AG04450 (cell line): Measurements from ENCODE around the gene FBXL7. TPM values are rescaled to one million over a fixed set of nuclear protein-coding genes. Genes with fewer than 3 reads are reported as not detected.

ENCODE experiments used
- CTCF ChIA-PET: fragments of 300-600, 350-600 bp; formaldehyde crosslinking; extraction: SDS; loops from one replicate; lab custom pipeline; 2022; ENCODE audit warnings: antibody characterized with exemption, inconsistent platforms; lab: Charles Lee
- POLR2A ChIA-PET: fragments of 350-600 bp; formaldehyde crosslinking; extraction: SDS; loops from one replicate; lab custom pipeline; 2021; ENCODE audit warnings: antibody characterized with exemption, inconsistent platforms; lab: Yijun Ruan, JAX
- DNase-seq: peaks from one replicate; pipeline ENCODE4 v3.0.0-alpha.2; 2011; ENCODE audit warnings: low read depth, low spot score
- H3K27ac ChIP-seq: one replicate; pipeline ENCODE4 v1.5.1; 2012; ENCODE audit warnings: low read depth, low read length, control low read depth
- H3K27me3 ChIP-seq: one replicate; pipeline ENCODE4 v1.6.0; 2012; ENCODE audit warnings: low read length; ENCODE audit not compliant: control insufficient read depth, insufficient read depth
- H3K4me3 ChIP-seq: 2 replicates; pipeline ENCODE4 v1.5.1; 2011; ENCODE audit warnings: mild to moderate bottlenecking, low read depth, low read length, control low read depth
- H3K9me3 ChIP-seq: 2 replicates; pipeline ENCODE4 v1.5.1; 2012; ENCODE audit warnings: low read length; ENCODE audit not compliant: control insufficient read depth, insufficient read depth
- polyA plus RNA-seq: library from polyadenylated mRNA; depleted of rRNA; stranded (reverse); fragments of >200 nt; gene quantifications from 2 replicates; pipeline ENCODE4 v1.2.3, GENCODE V29; 2011
- TF ChIP-seq, protein P1 (sequence below): IDR thresholded peaks from 2 replicates; pipeline ENCODE4 v1.5.1; 2011; ENCODE audit warnings: low read depth, low read length, control low read depth, inconsistent platforms

The FBXL7 gene
- polyA plus RNA-seq, 1 experiment, result 10.4 TPM

DNA sequence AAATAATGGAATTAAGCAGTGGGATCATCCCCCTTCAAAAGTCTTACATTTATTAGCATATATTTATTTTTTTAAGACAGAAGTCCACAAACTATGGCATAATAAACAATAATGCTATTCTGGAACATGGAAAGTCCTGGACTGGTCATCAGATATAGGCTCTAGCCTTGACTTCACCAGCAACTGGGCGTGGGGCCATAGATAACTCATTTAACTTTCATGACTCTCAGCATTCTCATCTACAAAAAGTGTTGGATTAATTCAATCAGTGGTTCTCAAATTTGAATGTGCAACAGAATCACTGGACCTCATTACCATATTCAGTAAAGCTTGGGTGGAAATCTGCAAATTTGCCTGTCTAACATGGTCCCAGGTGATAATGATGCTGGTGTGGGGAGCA, 253.8 kb downstream of the FBXL7 start:
- no peak overlapping the region for H3K4me3 ChIP-seq
- no peaks in the 10 kb centered on the region for H3K9me3 ChIP-seq
- ChIA-PET POLR2A (no interaction called here), CTCF (no interaction called here)
- H3K27ac ChIP-seq, result no peak overlapping the region
- no peak for DNase-seq
- TF ChIP-seq, protein P1, sequence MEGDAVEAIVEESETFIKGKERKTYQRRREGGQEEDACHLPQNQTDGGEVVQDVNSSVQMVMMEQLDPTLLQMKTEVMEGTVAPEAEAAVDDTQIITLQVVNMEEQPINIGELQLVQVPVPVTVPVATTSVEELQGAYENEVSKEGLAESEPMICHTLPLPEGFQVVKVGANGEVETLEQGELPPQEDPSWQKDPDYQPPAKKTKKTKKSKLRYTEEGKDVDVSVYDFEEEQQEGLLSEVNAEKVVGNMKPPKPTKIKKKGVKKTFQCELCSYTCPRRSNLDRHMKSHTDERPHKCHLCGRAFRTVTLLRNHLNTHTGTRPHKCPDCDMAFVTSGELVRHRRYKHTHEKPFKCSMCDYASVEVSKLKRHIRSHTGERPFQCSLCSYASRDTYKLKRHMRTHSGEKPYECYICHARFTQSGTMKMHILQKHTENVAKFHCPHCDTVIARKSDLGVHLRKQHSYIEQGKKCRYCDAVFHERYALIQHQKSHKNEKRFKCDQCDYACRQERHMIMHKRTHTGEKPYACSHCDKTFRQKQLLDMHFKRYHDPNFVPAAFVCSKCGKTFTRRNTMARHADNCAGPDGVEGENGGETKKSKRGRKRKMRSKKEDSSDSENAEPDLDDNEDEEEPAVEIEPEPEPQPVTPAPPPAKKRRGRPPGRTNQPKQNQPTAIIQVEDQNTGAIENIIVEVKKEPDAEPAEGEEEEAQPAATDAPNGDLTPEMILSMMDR, result no peak
- H3K27me3 ChIP-seq, result no peaks in the 10 kb centered on the region

DNA sequence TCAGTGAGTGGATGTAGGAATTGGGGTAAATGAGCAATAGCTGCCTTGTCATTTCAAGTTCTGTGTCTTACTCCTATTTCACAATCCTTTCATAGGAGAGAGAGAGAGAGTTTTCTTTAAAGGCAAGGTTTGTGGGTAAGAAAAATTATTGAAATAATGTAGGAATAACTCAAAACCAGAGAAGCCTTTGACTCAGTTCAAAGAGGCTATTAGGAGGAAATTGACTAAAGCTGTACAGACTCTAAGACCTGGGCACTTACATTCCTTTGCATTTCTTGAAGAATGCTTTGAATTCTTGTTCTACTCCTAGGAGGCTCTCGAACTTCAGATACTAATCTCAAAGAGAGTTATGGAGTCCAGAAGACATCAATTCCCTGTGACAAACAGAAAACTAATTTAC, 257.1 kb downstream of the FBXL7 start:
- Histone ChIP-seq H3K4me3 (no peak overlapping the region), H3K27ac (no peak overlapping the region), H3K27me3 (no peaks in the 10 kb centered on the region), H3K9me3 (no peaks in the 10 kb centered on the region)
- ChIA-PET CTCF (interaction anchor here (1.8 kb wide), 1 partner anchor 238 kb away, joined by 5 read pairs; no protein-coding TSS in a partner anchor), POLR2A (interaction anchor here (0.7 kb wide), 1 partner anchor 267 kb away, joined by 6 read pairs; no protein-coding TSS in a partner anchor)
- DNase-seq, result no peak
- TF ChIP-seq, protein P1, result no peak

DNA sequence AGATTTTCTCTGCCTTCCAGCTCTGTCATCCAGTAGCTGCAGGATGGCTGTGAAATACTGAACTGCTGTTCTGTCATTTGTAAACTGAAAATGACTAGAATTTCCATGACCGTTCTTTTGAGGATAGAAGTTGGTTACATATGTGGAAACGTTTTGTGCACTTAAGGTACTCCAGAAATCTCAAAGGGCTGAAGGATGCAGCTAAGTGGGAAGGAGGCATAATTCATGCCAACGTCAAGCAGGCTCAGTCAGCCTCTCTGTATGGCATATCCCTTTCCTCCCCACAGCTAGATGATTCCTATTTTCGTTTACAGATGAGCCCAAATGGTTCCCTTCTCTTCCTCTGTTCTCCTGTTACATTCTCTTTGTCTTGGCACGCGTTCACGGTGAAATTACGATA, 257.6 kb downstream of the FBXL7 start:
- Histone ChIP-seq H3K9me3 (no peaks in the 10 kb centered on the region), H3K27ac (no peak overlapping the region), H3K27me3 (no peaks in the 10 kb centered on the region), H3K4me3 (no peak overlapping the region)
- POLR2A ChIA-PET, result interaction anchor here (0.7 kb wide), 1 partner anchor 267 kb away, joined by 6 read pairs; no protein-coding TSS in a partner anchor
- TF ChIP-seq, protein P1, result no peak
- DNase-seq, result no peak
- CTCF ChIA-PET, result interaction anchor here (1.8 kb wide), 1 partner anchor 237 kb away, joined by 5 read pairs; no protein-coding TSS in a partner anchor

DNA sequence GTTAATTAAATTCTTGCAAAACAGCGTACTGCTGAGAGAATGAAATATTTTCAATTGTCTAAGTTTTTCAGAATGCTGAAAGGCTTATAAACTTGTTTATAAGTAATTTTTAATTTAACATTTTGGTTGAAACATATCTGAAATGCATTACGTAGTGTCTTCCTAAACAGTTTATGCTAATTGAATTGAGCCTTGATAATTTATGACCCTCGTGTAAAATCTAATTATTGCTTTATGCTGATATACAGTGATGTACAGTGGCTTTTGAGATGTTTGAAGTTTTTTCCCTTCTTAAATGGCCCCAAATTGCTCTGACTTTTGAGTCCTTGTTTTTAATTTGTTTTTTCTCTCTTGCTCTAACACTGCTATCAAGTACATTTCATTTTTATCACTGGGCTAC, 262.7 kb downstream of the FBXL7 start:
- no peak overlapping the region for H3K4me3 ChIP-seq
- ChIA-PET POLR2A (no interaction called here), CTCF (interaction anchor here (1.4 kb wide), 1 partner anchor 233 kb away, joined by 3 read pairs; no protein-coding TSS in a partner anchor)
- no peaks in the 10 kb centered on the region for H3K9me3 ChIP-seq
- TF ChIP-seq, protein P1, result no peak
- H3K27me3 ChIP-seq, result no peaks in the 10 kb centered on the region
- no peak for DNase-seq
- H3K27ac ChIP-seq, result no peak overlapping the region

DNA sequence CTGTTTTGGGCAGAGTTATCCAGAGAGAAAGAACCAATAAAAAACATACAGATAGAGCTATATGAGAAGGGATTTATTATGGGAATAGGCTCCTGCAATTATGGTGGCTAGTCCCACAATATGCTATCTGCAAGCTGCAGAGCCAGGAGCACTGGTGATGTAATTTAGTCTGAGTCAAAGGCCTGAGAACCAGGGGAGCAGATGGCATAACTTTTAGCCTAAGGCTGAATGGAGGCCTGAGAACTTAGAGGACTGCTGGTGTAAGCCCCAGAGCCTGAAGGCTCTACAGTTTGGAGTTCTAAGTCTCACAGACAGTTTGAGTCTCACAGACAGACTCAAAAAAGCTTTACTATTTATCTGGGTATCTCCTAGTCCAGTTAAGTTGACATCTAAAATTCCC, 263.8 kb downstream of the FBXL7 start:
- POLR2A ChIA-PET, result no interaction called here
- Histone ChIP-seq H3K4me3 (no peak overlapping the region), H3K27me3 (no peaks in the 10 kb centered on the region), H3K27ac (no peak overlapping the region), H3K9me3 (no peaks in the 10 kb centered on the region)
- CTCF ChIA-PET, result interaction anchor here (1.4 kb wide), 1 partner anchor 231 kb away, joined by 3 read pairs; no protein-coding TSS in a partner anchor
- DNase-seq, result no peak
- TF ChIP-seq, protein P1, result no peak
